ENCODE data around the gene HOMEZ. TPM values are rescaled to one million over a fixed set of nuclear protein-coding genes. Genes with fewer than 3 reads are reported as not detected.
A peak's percentile ranks its signal among the peaks of the same experiment; 100 is the strongest.

HOMEZ gene
- total RNA-seq (2014; rRNA removed; shearing (Covaris generic)) (6.3 and 7.1 TPM in 2 replicates), total RNA-seq (2022) (16.5 and 17.2 TPM in 2 replicates), Bru-seq, nascent RNA (percentile 62 among the genes with signal in this experiment), BruChase-seq, experiment 1, labeled RNA remaining after a 6-hour chase (percentile 63 among the genes with signal in this experiment), BruChase-seq, experiment 2, labeled RNA remaining after a 2-hour chase (percentile 62 among the genes with signal in this experiment)
- long read RNA-seq, full-length matches to known transcripts, result 10 of 16 reads
- long read RNA-seq, partial matches to known transcripts, result 2 of 16 reads
- long read RNA-seq, other reads (novel, unspliced or antisense), result 4 of 16 reads

GRCh38 chr14:23286020-23286901 lies at the start of gene HOMEZ:
Gene HOMEZ, minus strand, starts transcription at chr14:23286132. Its CDS starts 180 bp downstream, at chr14:23285952.
- intact Hi-C loops (cut with micrococcal nuclease; ENCODE audit: unreplicated experiment), result loop anchor here (1.0 to 5.0 kb wide), 2 partner anchors 15 to 164 kb away; no protein-coding TSS in a partner anchor
- no peaks in the 10 kb centered on the region for H4K20me1 ChIP-seq (ENCODE audit: insufficient read depth, low read length)
- H3K36me3 ChIP-seq (ENCODE audit: insufficient read depth, low read length), result no peaks in the 10 kb centered on the region
- peaks cover 13% of the 10 kb centered on the region for H3K4me1 ChIP-seq (ENCODE audit: insufficient read depth, low read length, poor library complexity, severe bottlenecking)
- H3K79me2 ChIP-seq (ENCODE audit: insufficient read depth, low read depth, low read length), result peaks cover 14% of the 10 kb centered on the region; the same call in 1 of the 2 replicates
- CTCF ChIA-PET (ENCODE audit: unreplicated experiment), result interaction anchor here (0.7 to 1.0 kb wide), 5 partner anchors 14 to 495 kb away, joined by 3 to 4 read pairs (median 3); partner anchors contain the start of genes PABPN1 and PPP1R3E
- H3K4me2 ChIP-seq (ENCODE audit: low read length), result peak within 1 kb of the TSS; percentile 89
- no TSS peak for BruUV-seq (replicated peaks)
- peak within 1 kb of the TSS; percentile 28 for H3K27ac ChIP-seq (ENCODE audit: low read depth, low read length, poor library complexity, severe bottlenecking)
- POLR2A ChIA-PET, result interaction anchor here (0.7 to 2.9 kb wide), 7 partner anchors 9 to 780 kb away, joined by 3 to 13 read pairs (median 6); partner anchors contain the start of genes BCL2L2 and PPP1R3E
- H3K9me2 ChIP-seq (ENCODE audit: insufficient read depth, low read length), result no peaks in the 10 kb centered on the region
- TF ChIP-seq EZH2phosphoT487 (IDR thresholded peaks at IDR 0.05; ENCODE audit: borderline replicate concordance, low read depth, low read length) (no peak), CTCF (conservative IDR thresholded peaks at IDR 0.05; ENCODE audit: low read length) (peak; percentile 27; the same call in 1 of the 2 replicates)
- DNase-seq (ENCODE audit: low spot score), result peak; percentile 98
- H3K4me3 ChIP-seq (ENCODE audit: low read depth, low read length, poor library complexity, severe bottlenecking), result peak within 1 kb of the TSS; percentile 91
- no peaks in the 10 kb centered on the region for H3K9me3 ChIP-seq (ENCODE audit: low read length)
- peak within 1 kb of the TSS; percentile 91 for H2AFZ ChIP-seq (ENCODE audit: low read length)

GRCh38 chr14:23335623-23336022 lies 49.7 kb upstream of the HOMEZ start:
- peaks cover 31% of the 10 kb centered on the region for H3K9me3 ChIP-seq (ENCODE audit: low read length)
- H3K4me2 ChIP-seq (ENCODE audit: low read length), result no peak overlapping the region
- no peak overlapping the region for H2AFZ ChIP-seq (ENCODE audit: low read length)
- H3K9me2 ChIP-seq (ENCODE audit: insufficient read depth, low read length), result no peaks in the 10 kb centered on the region
- ChIA-PET CTCF (ENCODE audit: unreplicated experiment) (no interaction called here), POLR2A (interaction anchor here (0.7 to 4.0 kb wide), 2 partner anchors 9 to 14 kb away, joined by 3 to 14 read pairs; partner anchors contain the start of gene PABPN1)
- no peaks in the 10 kb centered on the region for H3K4me1 ChIP-seq (ENCODE audit: insufficient read depth, low read length, poor library complexity, severe bottlenecking)
- TF ChIP-seq EZH2phosphoT487 (IDR thresholded peaks at IDR 0.05; ENCODE audit: borderline replicate concordance, low read depth, low read length) (no peak), CTCF (conservative IDR thresholded peaks at IDR 0.05; ENCODE audit: low read length) (no peak)
- no peak overlapping the region for H3K4me3 ChIP-seq (ENCODE audit: low read depth, low read length, poor library complexity, severe bottlenecking)
- H3K27ac ChIP-seq (ENCODE audit: low read depth, low read length, poor library complexity, severe bottlenecking), result no peak overlapping the region
- intact Hi-C loops (cut with micrococcal nuclease; ENCODE audit: unreplicated experiment), result no loop called here
- no peaks in the 10 kb centered on the region for H3K36me3 ChIP-seq (ENCODE audit: insufficient read depth, low read length)
- no peaks in the 10 kb centered on the region for H4K20me1 ChIP-seq (ENCODE audit: insufficient read depth, low read length)
- no peak for DNase-seq (ENCODE audit: low spot score)
- H3K79me2 ChIP-seq (ENCODE audit: insufficient read depth, low read depth, low read length), result no peaks in the 10 kb centered on the region
- BruUV-seq (replicated peaks), result no TSS peak

All from OCI-LY7 (cell line).